Parathyroid adenoma (tissue), 2 donors: ENCODE results near the gene WDR70.

Source experiments
- H2AFZ ChIP-seq: fragments of 300-600 bp; sonication (generic); one replicate; pipeline ENCODE4 v1.7.0; 2017; ENCODE audit warnings: antibody characterized with exemption, mild to moderate bottlenecking
- H3K27ac ChIP-seq: fragments of 300-600 bp; sonication (generic); one replicate; pipeline ENCODE4 v1.7.0; 2017
- H3K27me3 ChIP-seq: fragments of 300-600 bp; sonication (generic); one replicate; pipeline ENCODE4 v1.7.0; 2017; ENCODE audit warnings: low read length; ENCODE audit not compliant: control insufficient read depth, insufficient read depth
- H3K36me3 ChIP-seq: fragments of 300-600 bp; sonication (generic); one replicate; pipeline ENCODE4 v1.7.0; 2017; ENCODE audit warnings: low read length; ENCODE audit not compliant: control insufficient read depth, insufficient read depth
- H3K4me1 ChIP-seq: fragments of 300-600 bp; sonication (generic); one replicate; pipeline ENCODE4 v1.7.0; 2017; ENCODE audit warnings: control low read depth
- H3K4me2 ChIP-seq: fragments of 300-600 bp; sonication (generic); one replicate; pipeline ENCODE4 v1.7.0; 2017; ENCODE audit warnings: low read length
- H3K4me3 ChIP-seq: fragments of 300-600 bp; sonication (generic); one replicate; pipeline ENCODE4 v1.7.0; 2017; ENCODE audit warnings: low read depth, low read length
- H3K79me2 ChIP-seq: fragments of 300-600 bp; sonication (generic); one replicate; pipeline ENCODE4 v1.7.0; 2017; ENCODE audit warnings: control low read depth
- H3K9ac ChIP-seq: fragments of 300-600 bp; sonication (generic); one replicate; pipeline ENCODE4 v1.7.0; 2017; ENCODE audit warnings: mild to moderate bottlenecking
- H3K9me3 ChIP-seq: fragments of 300-600 bp; sonication (generic); one replicate; pipeline ENCODE4 v1.7.0; 2017; ENCODE audit warnings: low read length; ENCODE audit not compliant: control insufficient read depth
- CTCF ChIP-seq: fragments of 300-600 bp; sonication (generic); IDR thresholded peaks from one replicate; pipeline ENCODE4 v1.7.0; 2017; ENCODE audit warnings: antibody characterized with exemption, mild to moderate bottlenecking
- donor health status: primary hyperparathyroidism.

The WDR70 gene

GRCh38 chr5:37570597-37570996 lies 191.5 kb downstream of the WDR70 start:
- Histone ChIP-seq H3K4me2 (no peak overlapping the region), H3K79me2 (no peaks in the 10 kb centered on the region), H3K9ac (no peak overlapping the region), H2AFZ (no peak overlapping the region), H3K4me1 (no peaks in the 10 kb centered on the region), H3K4me3 (no peak overlapping the region), H3K27me3 (no peaks in the 10 kb centered on the region), H3K36me3 (no peaks in the 10 kb centered on the region), H3K27ac (no peak overlapping the region), H3K9me3 (no peaks in the 10 kb centered on the region)
- TF ChIP-seq CTCF: no peak

- Histone ChIP-seq H3K4me1 (no peaks in the 10 kb centered on the region), H3K9ac (no peak overlapping the region), H3K27me3 (no peaks in the 10 kb centered on the region), H3K36me3 (no peaks in the 10 kb centered on the region), H3K27ac (no peak overlapping the region), H3K9me3 (no peaks in the 10 kb centered on the region), H3K79me2 (no peaks in the 10 kb centered on the region), H2AFZ (no peak overlapping the region), H3K4me3 (no peak overlapping the region), H3K4me2 (no peak overlapping the region)
- TF ChIP-seq CTCF: no peak
These were observed 192.9 kb downstream of the WDR70 start for GRCh38 chr5:37571985-37572384.

- TF ChIP-seq CTCF: no peak
- no peaks in the 10 kb centered on the region for H3K9me3 ChIP-seq
- no peaks in the 10 kb centered on the region for H3K36me3 ChIP-seq
- H3K9ac ChIP-seq: no peak overlapping the region
- no peak overlapping the region for H3K27ac ChIP-seq
- no peaks in the 10 kb centered on the region for H3K79me2 ChIP-seq
- H3K4me1 ChIP-seq: no peaks in the 10 kb centered on the region
- H3K4me2 ChIP-seq: no peak overlapping the region
- H2AFZ ChIP-seq: no peak overlapping the region
- H3K27me3 ChIP-seq: no peaks in the 10 kb centered on the region
- no peak overlapping the region for H3K4me3 ChIP-seq
These were observed 196.7 kb downstream of the WDR70 start for GRCh38 chr5:37575541-37576489.

GRCh38 chr5:37576552-37576951 lies 197.4 kb downstream of the WDR70 start:
- Histone ChIP-seq H3K9ac (no peak overlapping the region), H3K4me2 (no peak overlapping the region), H3K27ac (no peak overlapping the region), H2AFZ (no peak overlapping the region), H3K27me3 (no peaks in the 10 kb centered on the region), H3K4me1 (no peaks in the 10 kb centered on the region), H3K36me3 (no peaks in the 10 kb centered on the region), H3K9me3 (no peaks in the 10 kb centered on the region), H3K4me3 (no peak overlapping the region), H3K79me2 (no peaks in the 10 kb centered on the region)
- no peak for TF ChIP-seq CTCF

GRCh38 chr5:37578176-37578575 lies 199.1 kb downstream of the WDR70 start:
- Histone ChIP-seq H3K4me1 (no peaks in the 10 kb centered on the region), H3K79me2 (no peaks in the 10 kb centered on the region), H3K36me3 (no peaks in the 10 kb centered on the region), H3K9ac (no peak overlapping the region), H3K4me3 (no peak overlapping the region), H2AFZ (no peak overlapping the region), H3K27ac (no peak overlapping the region), H3K9me3 (no peaks in the 10 kb centered on the region), H3K27me3 (no peaks in the 10 kb centered on the region), H3K4me2 (no peak overlapping the region)
- no peak for TF ChIP-seq CTCF
